K562 (cell line): ENCODE data around the gene EXOC3L2. TPM values are rescaled to one million over a fixed set of nuclear protein-coding genes. Genes with fewer than 3 reads are reported as not detected.
A peak's percentile ranks its signal among the peaks of the same experiment; 100 is the strongest.

ENCODE experiments used
- ATAC-seq: fragments of 200-7000 bp; cut with Tn5 transposase; 3 replicates; pipeline ENCODE4 v1.9.1; 2020; ENCODE audit warnings: moderate library complexity
- BruUV-seq: library from RNA; stranded (reverse); fragments of 400-500 nt; replicated peaks from 2 replicates; lab custom pipeline; 2021; lab: Mats Ljungman, UMichigan
- CTCF ChIA-PET: fragments of 300-600 bp; formaldehyde crosslinking; extraction: SDS; loops from one replicate; lab custom pipeline; 2021; ENCODE audit warnings: low intra/inter-chr PET ratio; lab: Yijun Ruan, JAX
- POLR2A ChIA-PET: fragments of 300-600, 350-650 bp; sonication (Branson Sonifier 250); formaldehyde crosslinking; extraction: SDS; loops from one replicate; lab custom pipeline; 2021; ENCODE audit warnings: antibody characterized with exemption, inconsistent platforms; lab: Yijun Ruan, JAX
- DNase-seq, 4 experiments: peaks; one replicate each; pipeline versions ENCODE4 v3.0.0 to v3.0.0-alpha.2; 2011 to 2018; ENCODE audit warnings: low spot score in 3 of 4, mixed read lengths in 3 of 4; ENCODE audit errors: extremely low read depth in 1 of 4
- FAIRE-seq: peaks from 2 replicates; lab custom pipeline; 2011; peaks lifted over from hg19 to GRCh38; lab: Jason Lieb, UNC
- H2AFZ ChIP-seq: 2 replicates; pipeline ENCODE4 v1.6.0; 2011; ENCODE audit warnings: low read depth, low read length, control low read depth, inconsistent platforms
- H3K27ac ChIP-seq: fragments of 200-600 bp; 3 replicates; pipeline ENCODE4 v1.8.0; 2011; ENCODE audit warnings: low read depth, mild to moderate bottlenecking, control low read depth, inconsistent platforms, low read length, moderate library complexity, mixed read lengths; ENCODE audit errors: extremely low read depth
- H3K27me3 ChIP-seq, 2 experiments: fragments of 300-600 bp in 1 of 2; 2 replicates in 1 of 2; 3 replicates in 1 of 2; pipeline versions ENCODE4 v1.6.0 to v1.8.0; 2011; ENCODE audit warnings: inconsistent platforms in 2 of 2, low read length in 2 of 2, mild to moderate bottlenecking in 1 of 2, mixed read lengths in 1 of 2, moderate library complexity in 1 of 2; ENCODE audit not compliant: control insufficient read depth in 2 of 2, insufficient read depth in 2 of 2
- H3K36me3 ChIP-seq: fragments of 300-600 bp; 3 replicates; pipeline ENCODE4 v1.8.0; 2011; ENCODE audit warnings: mild to moderate bottlenecking, low read length, inconsistent platforms; ENCODE audit not compliant: control insufficient read depth, insufficient read depth
- H3K4me1 ChIP-seq, 2 experiments: fragments of 200-600 bp in 1 of 2; replicated peaks in 1 of 2; 2 replicates in 1 of 2; 3 replicates in 1 of 2; pipeline versions ENCODE4 v1.5.1 to v1.8.0; 2011; ENCODE audit warnings: inconsistent platforms in 2 of 2, low read length in 2 of 2, mild to moderate bottlenecking in 1 of 2, mixed read lengths in 1 of 2, moderate library complexity in 1 of 2; ENCODE audit not compliant: control insufficient read depth in 2 of 2, insufficient read depth in 2 of 2
- H3K4me2 ChIP-seq: 2 replicates; pipeline ENCODE4 v1.6.1; 2011; ENCODE audit warnings: low read length, control low read depth, inconsistent platforms, mixed read lengths; ENCODE audit not compliant: insufficient read depth
- H3K4me3 ChIP-seq: fragments of 200-600 bp; sonication (generic), shearing (Covaris generic); 2 replicates; pipeline ENCODE4 v1.5.1; 2016; ENCODE audit warnings: control low read depth, inconsistent platforms
- H3K79me2 ChIP-seq: fragments of 200-600 bp; 3 replicates; pipeline ENCODE4 v1.8.0; 2011; ENCODE audit warnings: low read length, inconsistent platforms; ENCODE audit not compliant: control insufficient read depth, insufficient read depth
- H3K9ac ChIP-seq, 2 experiments: 2 replicates each; pipeline versions ENCODE4 v1.6.0 to v1.6.1; 2011; ENCODE audit warnings: low read depth in 2 of 2, low read length in 2 of 2, control low read depth in 1 of 2, inconsistent platforms in 1 of 2, mild to moderate bottlenecking in 1 of 2, mixed read lengths in 1 of 2; ENCODE audit not compliant: insufficient read depth in 1 of 2
- H3K9me1 ChIP-seq: one replicate; pipeline ENCODE4 v1.6.0; 2011; ENCODE audit warnings: inconsistent platforms, mild to moderate bottlenecking, low read length, moderate library complexity; ENCODE audit not compliant: control insufficient read depth, insufficient read depth
- H3K9me3 ChIP-seq: replicated peaks from 2 replicates; pipeline ENCODE4 v1.5.1; 2011; ENCODE audit warnings: low read depth, low read length, inconsistent platforms; ENCODE audit not compliant: control insufficient read depth, insufficient read depth
- H4K20me1 ChIP-seq: replicated peaks from 2 replicates; pipeline ENCODE4 v1.6.1; 2011; ENCODE audit warnings: low read length, inconsistent platforms, mixed read lengths; ENCODE audit not compliant: control insufficient read depth, insufficient read depth
- CHD1 ChIP-seq: fragments of 200-600 bp; sonication (generic); IDR thresholded peaks from one replicate; pipeline ENCODE4 v1.6.1; 2012; ENCODE audit warnings: mild to moderate bottlenecking, moderate library complexity, low read length, inconsistent platforms
- CTCF ChIP-seq, 3 experiments: IDR thresholded peaks in 2 of 3; conservative IDR thresholded peaks in 1 of 3; 2 replicates each; pipeline ENCODE4 v1.5.1; 2011 to 2012; ENCODE audit warnings: low read length in 3 of 3, mild to moderate bottlenecking in 3 of 3, control low read depth in 2 of 3, improper control_type of control experiment in 1 of 3, inconsistent platforms in 1 of 3, low read depth in 1 of 3, mixed read lengths in 1 of 3, moderate library complexity in 1 of 3; ENCODE audit not compliant: insufficient read depth in 2 of 3
- HDAC1 ChIP-seq, 2 experiments: fragments of 450-650 bp; IDR thresholded peaks; 2 replicates each; pipeline ENCODE4 v1.6.1; 2016 to 2017; ENCODE audit warnings: inconsistent platforms in 1 of 2, mild to moderate bottlenecking in 1 of 2, moderate library complexity in 1 of 2
- MAZ ChIP-seq, 2 experiments: fragments of 450-650 bp in 1 of 2; sonication (generic) in 1 of 2; formaldehyde crosslinking; IDR thresholded peaks in 1 of 2; conservative IDR thresholded peaks in 1 of 2; 2 replicates each; pipeline versions ENCODE4 v1.4.0 to v1.5.0; 2020; ENCODE audit warnings: mild to moderate bottlenecking in 1 of 2, missing genetic modification reagents in 1 of 2
- MYC ChIP-seq, 2 experiments: fragments of 250-450 bp in 1 of 2; sonication (Bioruptor Pico) in 1 of 2; IDR thresholded peaks; 2 replicates each; pipeline versions ENCODE4 v1.5.1 to v1.6.1; 2012 to 2021; ENCODE audit warnings: low read depth in 2 of 2, borderline replicate concordance in 1 of 2, improper control_type of control experiment in 1 of 2, low read length in 1 of 2, mild to moderate bottlenecking in 1 of 2, moderate library complexity in 1 of 2
- NFRKB ChIP-seq: fragments of 450-650 bp; IDR thresholded peaks from 2 replicates; pipeline ENCODE4 v1.6.1; 2016; ENCODE audit warnings: low read depth
- RBM15 ChIP-seq: fragments of 200-400 bp; formaldehyde crosslinking; IDR thresholded peaks from 2 replicates; pipeline ENCODE4 v1.6.1; 2018; ENCODE audit warnings: mild to moderate bottlenecking, low read length, moderate library complexity; ENCODE audit not compliant: insufficient read depth
- TAF7 ChIP-seq: fragments of 450-650 bp; IDR thresholded peaks from 2 replicates; pipeline ENCODE4 v1.6.1; 2016; ENCODE audit warnings: missing genetic modification characterization, missing compliant biosample characterization
- TAF9B ChIP-seq: fragments of 450-650 bp; IDR thresholded peaks from 2 replicates; pipeline ENCODE4 v1.6.1; 2018; ENCODE audit warnings: mild to moderate bottlenecking; ENCODE audit not compliant: partially characterized antibody
- ZBTB5 ChIP-seq: fragments of 450-650 bp; IDR thresholded peaks from 2 replicates; pipeline ENCODE4 v1.6.1; 2017; ENCODE audit warnings: antibody characterized with exemption
- ZEB2 ChIP-seq: fragments of 450-650 bp; IDR thresholded peaks from 2 replicates; pipeline ENCODE4 v1.6.1; 2016
- ZFPM2 ChIP-seq: fragments of 250-450 bp; sonication (Bioruptor Pico); IDR thresholded peaks from 2 replicates; pipeline ENCODE4 v1.5.1; 2022; ENCODE audit warnings: mild to moderate bottlenecking
- ZFX ChIP-seq: sonication (generic); formaldehyde crosslinking; IDR thresholded peaks from 2 replicates; pipeline ENCODE4 v1.8.0; 2022; ENCODE audit warnings: mild to moderate bottlenecking, missing genetic modification reagents, moderate library complexity
- ZNF592 ChIP-seq: fragments of 450-650 bp; IDR thresholded peaks from 2 replicates; pipeline ENCODE4 v1.6.1; 2017; ENCODE audit warnings: antibody characterized with exemption, mild to moderate bottlenecking
- WGBS: fragments of 100-300 bp; shearing (Covaris generic); methylation state at CpG from one replicate; pipeline ENCODE4 v1.1.6; 2016; ENCODE audit warnings: low coverage, mixed read lengths; ENCODE audit not compliant: insufficient coverage; ENCODE audit errors: missing lambda C conversion rate; 5-methylcytosine and 5-hydroxymethylcytosine counted together
- in situ Hi-C: fragments of 300-500 bp; cut with MboI; formaldehyde crosslinking; loops from 4 replicates; pipeline ENCODE4 v1.15.0; 2018; ENCODE audit warnings: inconsistent platforms, mixed read lengths
- intact Hi-C: fragments of 100-400 bp; cut with micrococcal nuclease; formaldehyde crosslinking; loops from 2 replicates; pipeline ENCODE4 v1.14.2; 2022
- polyA plus RNA-seq, 8 experiments: library from polyadenylated mRNA; depleted of rRNA in 4 of 8; stranded (reverse) in 5 of 8; unstranded in 3 of 8; fragments of >200 nt; fragmentation: Nextera tagmentation in 2 of 8; fragmentation: Illumina TruSeq in 1 of 8; extraction: Ambion mirVana in 2 of 8; extraction: Trizol in 1 of 8; gene quantifications; 2 replicates each; pipeline versions ENCODE4 v1.2.1 to v1.2.3, GENCODE V29; 2011 to 2014; ENCODE audit warnings: inconsistent platforms in 1 of 8, missing spikeins in 1 of 8
- total RNA-seq, 7 experiments: library from RNA; depleted of rRNA in 6 of 7; stranded (reverse); fragments of >200 nt in 6 of 7; fragmentation: Illumina TruSeq in 2 of 7; extraction: Trizol in 2 of 7; gene quantifications; 2 replicates each; pipeline versions ENCODE4 v1.2.1 to v1.2.3, GENCODE V29; 2011 to 2021; ENCODE audit warnings: low replicate concordance in 1 of 7

Gene EXOC3L2
- total and polyA plus RNA-seq, 9 of the 15 experiments (the other 6 are each of a cell fraction or from before 2014, with no cell fraction given) = 0.31 to 19.0 (median 2.4) TPM

- no peaks in the 10 kb centered on the region for H3K9me1 ChIP-seq
- H3K79me2 ChIP-seq = peaks cover 42% of the 10 kb centered on the region
- DNase-seq (no peak), ATAC-seq (peak; percentile 5), FAIRE-seq (no peak)
- in situ Hi-C loops = no loop called here
- peak within 1 kb of the TSS; percentile 93 for H3K4me2 ChIP-seq
- H3K4me3 ChIP-seq = peak within 1 kb of the TSS; percentile 72
- intact Hi-C loops = no loop called here
- peak within 1 kb of the TSS; percentile 80 to 99 for H3K9ac ChIP-seq
- no peaks in the 10 kb centered on the region for H4K20me1 ChIP-seq
- peaks cover 14 to 43% of the 10 kb centered on the region in 2 experiments for H3K4me1 ChIP-seq
- BruUV-seq = TSS peak; percentile 94
- no peaks in the 10 kb centered on the region for H3K27me3 ChIP-seq
- peaks cover 13% of the 10 kb centered on the region; the same call in 2 of the 3 replicates for H3K36me3 ChIP-seq
- peak within 1 kb of the TSS; percentile 94 for H2AFZ ChIP-seq
- ChIA-PET POLR2A (interaction anchor here (0.6 to 2.3 kb wide), 11 partner anchors 10 to 854 kb away, joined by 3 to 12 read pairs (median 4); partner anchors contain the start of genes APOE, EXOC3L2 and VASP), CTCF (no interaction called here)
- no peaks in the 10 kb centered on the region for H3K9me3 ChIP-seq
- H3K27ac ChIP-seq = peak within 1 kb of the TSS; percentile 74
- under 1% methylated on average over 34 of the region's 36 CpGs for WGBS
- TF ChIP-seq RBM15 = no peak
- no peak for TF ChIP-seq ZFPM2 (CRISPR knock-in tag)
- TF ChIP-seq ZEB2 = no peak
- peak in 1 of 2 experiments; percentile 72; a peak in 2 of 4 replicates for TF ChIP-seq MAZ (CRISPR knock-in tag; conservative IDR thresholded peaks at IDR 0.05 in 1 of 2, IDR thresholded peaks at IDR 0.05 in 1 of 2)
- peak; percentile 79 for TF ChIP-seq NFRKB
- peak; percentile 69 for TF ChIP-seq TAF9B
- peak; percentile 83 for TF ChIP-seq CHD1
- TF ChIP-seq ZNF592 = peak; percentile 7; the same call in 1 of the 2 replicates
- no peak for TF ChIP-seq CTCF (IDR thresholded peaks at IDR 0.05 in 2 of 3, conservative IDR thresholded peaks at IDR 0.05 in 1 of 3; ENCODE audit: insufficient read depth in 2 of 3, low read depth in 1 of 3, low read length in 3 of 3)
- no peak for TF ChIP-seq MYC (IDR thresholded peaks at IDR 0.05; ENCODE audit: low read depth, low read length)
- peak; percentile 71; the same call in 1 of the 2 replicates for TF ChIP-seq MYC (CRISPR knock-in tag; IDR thresholded peaks at IDR 0.05; ENCODE audit: borderline replicate concordance, low read depth)
- no peak for TF ChIP-seq ZBTB5
- TF ChIP-seq TAF7 (tag) = peak; percentile 63; the same call in 1 of the 2 replicates
- TF ChIP-seq HDAC1 (IDR thresholded peaks at IDR 0.05) = 0 out of 4 replicates have a peak, but pooled peaks of 1 of the 2 experiments have one; percentile 86
- TF ChIP-seq ZFX = peak; percentile 95
Observed at GRCh38 chr19:45177817-45178261, 67.4 kb downstream of the EXOC3L2 start, which contains the start of gene TRAPPC6A. TSS of gene TRAPPC6A (minus strand) at chr19:45178237. CDS start at chr19:45178218, 19 bp downstream.
